Neutrophil (primary cell): ENCODE measurements around the gene KLHL36.
"Not testable (repeated sequence)": the region's sequence is repeated elsewhere in the genome, so short reads cannot be mapped to it uniquely, and the experiment has no call there.

Source experiments
- H3K27ac ChIP-seq: fragments of 200-600 bp; sonication (generic); 2 replicates; pipeline ENCODE4 v1.5.1; 2016; ENCODE audit warnings: mild to moderate bottlenecking, moderate library complexity
- H3K27me3 ChIP-seq: fragments of 200-600 bp; sonication (generic); 2 replicates; pipeline ENCODE4 v1.6.0; 2016; ENCODE audit warnings: mild to moderate bottlenecking
- H3K36me3 ChIP-seq: fragments of 200-600 bp; sonication (generic); 2 replicates; pipeline ENCODE4 v1.5.1; 2017
- H3K4me1 ChIP-seq, 2 experiments: fragments of 200-600 bp in 1 of 2; sonication (generic) in 1 of 2; 1 replicate in 1 of 2; 2 replicates in 1 of 2; pipeline versions ENCODE4 v1.5.1 to v1.6.1; 2013 to 2016; ENCODE audit warnings: low read depth in 1 of 2, low read length in 1 of 2, mild to moderate bottlenecking in 1 of 2, moderate library complexity in 1 of 2; ENCODE audit not compliant: control insufficient read depth in 1 of 2, insufficient read depth in 1 of 2
- H3K4me3 ChIP-seq, 2 experiments: fragments of 200-600 bp in 1 of 2; sonication (generic) in 1 of 2; 1 replicate in 1 of 2; 2 replicates in 1 of 2; pipeline ENCODE4 v1.5.1; 2013 to 2016; ENCODE audit warnings: low read depth in 1 of 2, low read length in 1 of 2, mild to moderate bottlenecking in 1 of 2, moderate library complexity in 1 of 2
- H3K9me3 ChIP-seq: fragments of 200-600 bp; sonication (generic); 2 replicates; pipeline ENCODE4 v1.5.1; 2016
- TF ChIP-seq, protein P1 (sequence below): fragments of 200-600 bp; sonication (generic); IDR thresholded peaks from 2 replicates; pipeline ENCODE4 v1.5.1; 2016; ENCODE audit warnings: antibody characterized with exemption

KLHL36 gene

DNA sequence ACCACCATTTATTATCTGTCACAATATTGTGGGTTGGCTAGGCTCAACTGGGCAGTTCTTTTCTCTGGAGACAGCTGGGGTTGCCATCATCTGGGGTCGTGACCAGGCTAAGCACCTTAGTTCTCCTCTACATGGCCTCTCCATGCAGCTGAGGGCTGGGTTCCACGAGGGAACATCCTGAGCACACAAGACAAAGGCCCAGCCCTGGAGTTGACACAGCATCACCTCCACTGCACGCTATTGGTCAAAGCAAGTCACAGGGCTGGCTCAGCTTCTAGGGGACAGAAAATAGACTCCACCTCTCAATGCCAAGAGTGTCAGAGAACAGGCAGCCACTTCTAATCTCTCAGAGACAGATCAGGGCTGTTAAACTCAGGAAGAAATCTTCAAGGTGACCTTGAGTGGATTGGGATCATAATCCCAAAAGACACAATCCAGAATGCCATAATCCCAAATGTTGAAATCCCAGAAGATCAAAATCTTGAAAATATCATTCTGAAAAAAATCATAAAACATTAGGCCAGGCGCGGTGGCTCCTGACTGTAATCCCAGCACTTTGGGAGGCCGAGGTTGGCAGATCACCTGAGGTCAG is 38.5 kb downstream of the KLHL36 start:
- TF ChIP-seq, protein P1, sequence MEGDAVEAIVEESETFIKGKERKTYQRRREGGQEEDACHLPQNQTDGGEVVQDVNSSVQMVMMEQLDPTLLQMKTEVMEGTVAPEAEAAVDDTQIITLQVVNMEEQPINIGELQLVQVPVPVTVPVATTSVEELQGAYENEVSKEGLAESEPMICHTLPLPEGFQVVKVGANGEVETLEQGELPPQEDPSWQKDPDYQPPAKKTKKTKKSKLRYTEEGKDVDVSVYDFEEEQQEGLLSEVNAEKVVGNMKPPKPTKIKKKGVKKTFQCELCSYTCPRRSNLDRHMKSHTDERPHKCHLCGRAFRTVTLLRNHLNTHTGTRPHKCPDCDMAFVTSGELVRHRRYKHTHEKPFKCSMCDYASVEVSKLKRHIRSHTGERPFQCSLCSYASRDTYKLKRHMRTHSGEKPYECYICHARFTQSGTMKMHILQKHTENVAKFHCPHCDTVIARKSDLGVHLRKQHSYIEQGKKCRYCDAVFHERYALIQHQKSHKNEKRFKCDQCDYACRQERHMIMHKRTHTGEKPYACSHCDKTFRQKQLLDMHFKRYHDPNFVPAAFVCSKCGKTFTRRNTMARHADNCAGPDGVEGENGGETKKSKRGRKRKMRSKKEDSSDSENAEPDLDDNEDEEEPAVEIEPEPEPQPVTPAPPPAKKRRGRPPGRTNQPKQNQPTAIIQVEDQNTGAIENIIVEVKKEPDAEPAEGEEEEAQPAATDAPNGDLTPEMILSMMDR = no peak
- Histone ChIP-seq H3K27ac (no peak overlapping the region), H3K9me3 (no peaks in the 10 kb centered on the region), H3K36me3 (no peaks in the 10 kb centered on the region), H3K4me3 (no peak overlapping the region), H3K27me3 (peaks cover 22% of the 10 kb centered on the region), H3K4me1 (peaks cover 6 to 7% of the 10 kb centered on the region in 2 experiments)

DNA sequence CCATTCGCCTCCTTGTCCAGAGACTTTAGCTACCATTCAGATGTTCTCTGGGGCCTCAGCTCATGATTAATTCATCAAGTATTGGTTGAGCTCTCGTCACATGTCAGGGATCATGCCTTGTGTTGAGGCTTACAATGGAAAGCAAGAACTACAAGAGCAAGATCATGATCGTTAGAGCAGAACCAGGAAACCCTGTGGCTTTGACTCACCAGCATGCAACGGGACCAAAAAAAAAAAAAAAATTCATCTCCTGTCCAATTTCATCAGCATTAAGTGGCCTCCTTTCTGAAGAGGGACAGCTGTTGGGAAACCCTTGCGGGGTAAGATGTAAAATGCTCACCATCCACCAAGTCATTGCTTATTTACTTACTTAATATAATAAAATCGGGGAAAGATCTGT is 39.4 kb downstream of the KLHL36 start:
- Histone ChIP-seq H3K27me3 (peaks cover 22% of the 10 kb centered on the region), H3K27ac (no peak overlapping the region), H3K36me3 (no peaks in the 10 kb centered on the region), H3K4me3 (no peak overlapping the region), H3K4me1 (peaks cover 15 to 16% of the 10 kb centered on the region in 2 experiments), H3K9me3 (no peaks in the 10 kb centered on the region)
- TF ChIP-seq, protein P1 = no peak

DNA sequence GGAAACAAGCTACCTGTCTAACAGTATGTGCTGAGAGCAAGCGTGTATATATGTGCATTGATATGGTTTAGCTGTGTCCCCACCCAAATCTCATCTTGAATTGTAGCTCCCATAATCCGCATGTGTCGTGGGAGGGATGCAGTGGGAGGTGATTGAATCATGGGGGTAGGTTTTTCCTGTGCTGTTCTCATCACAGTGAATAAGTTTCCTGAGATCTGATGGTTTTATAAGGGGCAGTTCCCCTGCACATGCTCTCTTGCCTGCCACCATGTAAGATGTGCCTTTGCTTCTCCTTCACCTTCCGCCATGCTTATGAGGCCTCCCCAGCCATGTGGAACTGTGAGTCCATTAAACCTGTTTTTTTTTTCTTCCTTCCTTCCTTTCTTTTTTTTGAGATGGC is 39.9 kb downstream of the KLHL36 start:
- Histone ChIP-seq H3K4me1 (peaks cover 19 to 20% of the 10 kb centered on the region in 2 experiments), H3K27me3 (peaks cover 20% of the 10 kb centered on the region)
- H3K36me3 ChIP-seq, H3K9me3 ChIP-seq, H3K27ac ChIP-seq, H3K4me3 ChIP-seq: not testable (repeated sequence)

DNA sequence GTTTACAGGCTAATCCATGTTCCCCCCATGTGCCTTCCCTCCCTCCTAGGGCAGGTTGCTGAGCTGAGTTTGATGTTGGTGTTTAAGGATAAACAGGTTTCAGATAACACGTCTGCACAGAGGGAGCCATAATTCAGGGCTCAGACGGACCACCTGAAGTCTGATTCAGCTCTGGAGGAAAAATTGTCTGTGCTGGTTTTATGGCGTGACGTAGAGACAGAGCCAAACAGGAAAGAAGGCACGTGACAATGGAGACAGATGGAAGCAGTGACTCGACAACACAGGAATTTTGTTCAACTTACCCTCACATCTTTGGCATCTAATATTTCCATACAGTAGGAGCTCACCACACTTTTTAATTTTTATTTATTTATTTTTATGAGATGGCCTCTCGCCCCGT is 40.8 kb downstream of the KLHL36 start:
- no peak overlapping the region for H3K4me3 ChIP-seq
- H3K9me3 ChIP-seq = no peaks in the 10 kb centered on the region
- no peak overlapping the region for H3K27ac ChIP-seq
- TF ChIP-seq, protein P1 = no peak
- no peaks in the 10 kb centered on the region for H3K36me3 ChIP-seq
- peaks cover 19 to 22% of the 10 kb centered on the region in 2 experiments for H3K4me1 ChIP-seq
- peaks cover 11% of the 10 kb centered on the region for H3K27me3 ChIP-seq

DNA sequence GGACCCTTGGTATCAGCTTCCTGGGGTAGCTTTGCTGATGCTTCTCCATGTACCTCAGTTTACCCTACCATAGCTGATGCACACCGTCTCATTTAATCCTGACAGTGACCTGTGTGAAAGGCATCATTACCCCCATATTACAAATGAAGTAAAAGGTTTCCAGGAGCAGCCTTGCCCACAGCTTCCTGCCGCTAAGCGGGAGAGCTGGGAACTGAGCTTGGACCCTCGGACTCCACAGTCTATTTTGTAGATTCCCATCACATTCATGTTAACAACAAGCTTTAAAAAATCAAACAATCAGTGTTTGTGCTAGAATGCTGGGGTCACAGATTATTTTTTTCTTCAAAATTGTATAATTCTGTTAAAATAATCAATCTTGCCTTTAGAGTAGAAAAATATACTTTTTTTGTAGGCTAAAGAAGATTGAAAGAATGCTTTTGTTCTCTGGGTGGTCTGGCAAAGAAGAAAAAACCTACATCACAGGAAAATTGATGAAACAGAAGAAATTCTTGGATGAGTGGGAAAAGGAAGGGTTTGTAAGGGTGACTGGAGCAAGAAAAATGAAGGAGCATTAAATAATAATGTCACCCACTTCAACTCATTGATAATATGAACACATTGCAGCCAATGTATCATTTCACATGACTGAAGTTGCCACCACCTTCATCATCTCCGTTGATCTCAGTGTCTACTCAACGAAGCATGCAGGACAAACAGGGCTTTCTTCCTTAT is 41.9 kb downstream of the KLHL36 start:
- peaks cover 19 to 22% of the 10 kb centered on the region in 2 experiments for H3K4me1 ChIP-seq
- TF ChIP-seq, protein P1 = no peak
- H3K36me3 ChIP-seq = no peaks in the 10 kb centered on the region
- no peaks in the 10 kb centered on the region for H3K9me3 ChIP-seq
- H3K27me3 ChIP-seq = no peaks in the 10 kb centered on the region
- H3K4me3 ChIP-seq = no peak overlapping the region
- H3K27ac ChIP-seq = no peak overlapping the region
